NOMO-1 treated with DMSO at 0.1 percent for 48 hours (cell line): ENCODE results near the gene LRMDA.

ENCODE experiments used
- DNase-seq: peaks from one replicate; lab custom pipeline; 2025; ENCODE audit not compliant: unreplicated experiment; lab: John Stamatoyannopoulos, UW

The LRMDA gene

DNA sequence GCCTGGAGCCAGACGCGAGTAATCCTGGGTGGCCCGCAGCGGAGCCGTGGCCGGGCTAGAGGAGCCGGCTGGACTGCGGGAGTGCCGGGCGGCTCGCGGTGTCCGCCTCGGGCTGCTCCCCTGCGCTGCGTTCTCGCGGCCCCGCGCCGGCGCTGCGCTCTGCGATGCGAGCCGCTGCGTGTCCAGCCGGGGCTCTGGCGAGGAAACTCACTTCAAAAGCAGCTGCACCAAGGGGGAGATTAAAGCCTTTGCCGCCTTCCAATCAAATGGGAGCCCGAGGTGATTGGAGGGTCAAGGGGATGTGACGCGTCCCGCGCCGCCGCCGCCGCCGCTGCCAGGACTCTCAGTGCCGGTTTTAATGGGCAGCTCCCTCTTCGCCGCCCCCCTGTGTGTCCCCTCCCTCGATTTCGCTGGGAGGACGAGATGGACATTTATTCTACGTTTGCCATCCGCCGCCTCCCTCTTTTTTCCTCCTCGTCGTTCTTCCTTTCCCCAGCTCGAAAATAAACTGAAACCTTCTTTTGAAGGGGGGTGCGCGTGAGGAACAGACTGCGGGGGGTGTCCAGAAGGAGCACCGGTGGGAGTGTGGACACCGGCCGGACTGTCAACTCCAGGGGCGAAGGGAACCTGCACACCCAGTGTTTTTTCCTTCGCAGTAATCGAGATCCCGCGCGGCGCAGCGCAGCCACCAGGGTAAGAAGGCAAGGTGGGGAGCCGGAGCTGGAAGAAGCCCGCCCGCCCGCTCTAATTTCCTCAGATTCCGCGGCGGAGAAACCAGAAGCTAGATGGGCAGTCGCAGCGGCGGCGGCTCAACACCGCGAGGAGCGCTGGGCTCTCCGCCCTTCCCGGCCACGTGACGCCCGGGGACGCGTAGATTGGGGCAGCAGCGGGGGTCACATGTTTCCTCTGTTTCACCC, 29.6 kb upstream of the LRMDA start, which contains the start of gene ZNF503:
Gene ZNF503, minus strand, starts transcription at position 196 of the 917 bp plus-strand sequence. CDS start 345 bp downstream, outside the sequence.
- peak; percentile 97 for DNase-seq

DNA sequence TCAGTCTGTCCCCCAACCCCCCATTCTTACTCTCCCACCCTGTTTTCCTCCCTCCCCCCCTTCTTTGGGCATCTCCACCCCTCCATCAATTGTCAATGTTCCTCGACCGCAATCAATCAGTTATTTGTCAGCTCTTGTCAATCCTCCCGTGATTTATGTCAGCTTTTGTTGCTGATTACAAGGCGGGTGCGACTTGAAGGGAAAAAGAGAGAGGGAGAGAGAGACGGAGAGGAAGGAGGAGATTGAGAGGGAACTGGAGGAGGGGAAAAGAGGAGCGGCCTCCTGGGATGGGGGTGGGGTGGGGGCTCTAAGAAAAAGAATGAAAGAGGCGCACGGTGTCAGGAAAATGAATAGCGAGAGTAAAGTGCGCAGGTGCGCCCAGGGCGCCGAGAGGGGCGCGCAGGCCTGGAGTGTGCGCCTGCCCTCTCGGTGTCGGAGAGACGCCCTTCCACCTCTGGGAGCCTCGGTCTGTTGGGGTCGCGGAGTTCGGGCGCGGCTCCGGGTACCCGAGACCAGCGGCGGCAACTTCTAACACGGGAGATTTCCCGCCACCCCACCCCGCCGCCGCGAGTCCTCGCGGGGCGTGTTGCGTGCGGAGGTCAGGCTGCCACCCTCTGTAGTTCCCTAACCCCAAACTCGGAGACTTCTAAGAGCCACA, 28.8 kb upstream of the LRMDA start:
- DNase-seq = peak; percentile 53

DNA sequence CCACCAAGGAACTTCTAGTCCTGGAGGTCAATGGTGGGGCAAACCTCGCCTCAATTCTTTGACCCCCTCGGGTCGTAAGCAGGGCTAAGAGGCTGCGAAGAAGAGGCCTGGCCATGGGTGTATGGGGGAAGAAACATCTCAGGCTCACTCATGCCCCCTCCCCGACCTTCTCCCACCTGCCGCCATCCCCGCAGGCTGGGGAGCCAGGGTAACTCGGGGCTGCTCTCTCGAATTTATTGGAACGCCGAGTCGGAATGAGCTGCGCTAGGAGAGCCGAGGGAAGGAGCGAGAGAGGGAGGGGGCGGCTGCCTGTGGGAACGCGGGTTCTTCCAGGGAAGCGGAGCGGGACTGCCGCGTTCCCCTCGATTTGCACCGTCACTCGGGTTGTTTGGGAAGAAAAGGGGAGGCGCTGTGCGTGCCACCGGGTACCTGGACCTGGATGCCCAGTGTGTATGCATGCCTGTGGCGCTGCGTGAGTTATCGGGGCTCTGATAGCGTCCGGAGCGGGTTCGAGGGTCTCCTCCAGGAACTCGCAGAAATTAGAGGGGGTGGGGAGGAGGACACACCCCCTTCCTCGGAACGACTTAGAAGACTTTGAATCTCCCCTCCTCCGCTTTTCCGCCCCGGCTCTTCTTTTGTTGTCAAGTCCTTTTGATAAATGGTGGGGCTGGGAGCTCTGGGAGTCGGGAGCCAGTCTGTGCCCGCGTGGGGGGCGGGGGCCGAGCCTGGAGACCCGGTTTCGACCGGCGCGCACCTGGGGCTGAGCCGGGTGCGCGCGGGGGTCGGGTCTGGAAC, 28.1 kb upstream of the LRMDA start:
- no peak for DNase-seq

DNA sequence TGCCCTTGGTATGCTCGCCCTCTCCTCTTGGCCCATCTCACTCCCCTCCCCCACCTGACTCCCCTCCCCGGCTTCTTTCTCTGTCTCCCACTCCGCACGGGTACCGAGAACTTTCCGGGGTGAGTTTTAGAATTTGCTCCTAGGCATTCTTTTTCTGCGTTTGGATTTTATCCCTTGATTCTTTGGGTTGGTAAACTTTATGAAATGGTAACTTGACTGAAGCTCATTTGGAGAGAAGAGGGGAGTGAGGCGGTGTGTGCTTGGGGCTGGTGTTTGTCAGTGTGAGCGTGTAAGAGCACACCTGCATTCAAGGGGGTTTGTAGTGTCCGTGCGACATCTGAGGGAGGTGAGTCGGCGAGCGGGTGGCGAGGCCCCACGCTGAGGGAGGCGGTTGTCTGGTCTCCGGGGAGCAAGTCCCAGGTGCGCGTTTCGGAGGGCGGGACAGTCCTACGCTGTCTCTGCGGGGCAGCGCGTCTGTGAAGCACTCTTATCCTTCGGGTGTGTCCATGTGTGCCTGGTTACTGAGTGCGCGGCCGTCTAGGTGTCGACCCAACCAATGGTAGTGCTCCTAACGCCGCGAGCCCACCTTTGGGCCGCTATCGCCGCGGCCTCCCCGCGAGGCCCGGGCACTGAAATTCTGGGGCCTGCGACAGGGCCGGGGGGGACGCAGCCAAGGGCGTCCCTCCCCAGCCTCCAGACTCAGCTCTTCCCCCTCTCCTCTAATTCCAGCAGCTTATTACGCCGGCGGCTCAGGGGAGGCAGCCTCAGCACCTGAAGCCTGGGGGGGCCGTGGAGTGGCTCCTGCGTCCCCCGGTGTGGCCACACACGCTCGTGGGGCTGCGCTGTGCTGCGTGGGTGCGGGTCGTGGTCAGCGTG, 27.2 kb upstream of the LRMDA start:
- DNase-seq = no peak

DNA sequence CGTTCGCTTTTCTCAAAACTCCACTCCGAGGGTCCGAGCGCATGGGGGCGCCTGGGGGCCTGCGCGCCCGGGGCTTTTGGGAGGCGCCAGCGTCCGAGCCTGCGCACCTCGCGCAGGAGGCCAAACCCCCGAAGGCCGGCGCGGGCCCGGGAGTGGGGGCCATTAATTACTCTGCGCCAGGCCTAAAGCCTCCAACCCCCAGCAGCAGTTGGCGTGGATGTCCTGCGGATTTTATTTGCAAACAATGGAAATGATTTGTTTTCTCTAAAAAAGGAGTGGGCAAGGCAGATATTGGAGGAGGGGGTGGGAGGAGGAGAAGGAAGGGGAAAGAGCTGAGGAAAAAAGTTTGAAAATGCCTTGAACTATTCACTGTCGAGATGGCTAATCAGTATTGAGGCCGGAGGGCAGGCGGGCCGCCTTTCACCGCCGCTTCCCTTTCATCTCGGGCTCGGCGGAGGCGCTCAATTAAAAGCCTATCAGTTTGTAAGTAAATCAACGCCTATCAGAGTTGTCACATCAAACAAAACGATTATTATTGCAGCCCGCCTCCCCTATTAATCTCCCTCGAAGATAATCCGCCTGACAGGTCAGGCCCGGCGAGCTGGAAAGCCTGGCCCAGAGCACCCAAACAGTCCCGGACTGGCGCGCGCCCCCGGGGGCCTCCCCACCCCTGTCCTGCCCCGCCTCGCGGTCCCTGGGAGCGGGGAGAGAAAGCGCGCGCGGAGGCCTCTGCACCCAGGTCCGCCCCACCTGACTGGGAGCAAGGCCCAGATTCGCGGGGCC, 26.4 kb upstream of the LRMDA start:
- DNase-seq = no peak

DNA sequence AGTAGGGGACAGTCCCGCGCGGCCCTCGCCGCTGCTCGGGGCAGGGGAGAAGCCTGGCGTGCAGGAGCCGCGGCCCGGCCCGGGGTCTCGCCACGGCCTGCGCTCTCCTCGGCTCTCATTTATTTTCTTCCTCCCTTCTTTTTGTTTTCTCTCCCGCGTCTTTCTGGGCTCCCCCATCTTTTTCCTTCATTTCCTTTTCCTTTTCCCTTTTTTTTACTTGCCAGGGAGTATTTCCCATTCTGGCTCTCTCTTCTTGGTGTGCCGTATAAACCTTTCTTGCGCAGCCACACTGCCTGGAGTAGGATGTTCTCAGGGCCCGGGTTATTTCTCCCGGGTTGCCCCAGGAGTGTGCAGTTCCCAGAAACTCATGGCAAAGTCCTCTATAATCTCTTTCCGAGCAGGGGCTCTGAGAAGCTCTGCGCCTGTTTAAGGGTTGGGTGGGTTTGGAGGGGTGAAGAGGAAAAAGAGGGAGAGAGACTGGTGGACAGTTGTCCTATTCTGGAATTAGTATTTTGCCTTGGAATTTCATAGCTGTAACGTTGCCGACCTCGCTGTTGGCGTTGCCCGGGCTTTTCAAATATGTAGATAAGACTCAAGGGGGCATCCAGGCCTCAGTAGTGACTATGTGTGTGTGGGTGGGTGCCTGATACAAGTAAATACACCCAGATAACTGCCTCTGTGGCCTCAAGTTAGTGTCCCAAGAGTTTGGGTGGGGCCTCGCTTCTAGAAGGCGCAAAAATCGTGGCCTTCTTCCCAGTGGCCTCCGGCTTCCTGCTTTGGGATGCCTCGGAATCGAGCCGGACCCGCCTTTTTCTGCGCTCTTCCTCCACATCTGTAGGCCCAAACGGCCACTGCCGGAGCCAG, 25.6 kb upstream of the LRMDA start:
- no peak for DNase-seq

DNA sequence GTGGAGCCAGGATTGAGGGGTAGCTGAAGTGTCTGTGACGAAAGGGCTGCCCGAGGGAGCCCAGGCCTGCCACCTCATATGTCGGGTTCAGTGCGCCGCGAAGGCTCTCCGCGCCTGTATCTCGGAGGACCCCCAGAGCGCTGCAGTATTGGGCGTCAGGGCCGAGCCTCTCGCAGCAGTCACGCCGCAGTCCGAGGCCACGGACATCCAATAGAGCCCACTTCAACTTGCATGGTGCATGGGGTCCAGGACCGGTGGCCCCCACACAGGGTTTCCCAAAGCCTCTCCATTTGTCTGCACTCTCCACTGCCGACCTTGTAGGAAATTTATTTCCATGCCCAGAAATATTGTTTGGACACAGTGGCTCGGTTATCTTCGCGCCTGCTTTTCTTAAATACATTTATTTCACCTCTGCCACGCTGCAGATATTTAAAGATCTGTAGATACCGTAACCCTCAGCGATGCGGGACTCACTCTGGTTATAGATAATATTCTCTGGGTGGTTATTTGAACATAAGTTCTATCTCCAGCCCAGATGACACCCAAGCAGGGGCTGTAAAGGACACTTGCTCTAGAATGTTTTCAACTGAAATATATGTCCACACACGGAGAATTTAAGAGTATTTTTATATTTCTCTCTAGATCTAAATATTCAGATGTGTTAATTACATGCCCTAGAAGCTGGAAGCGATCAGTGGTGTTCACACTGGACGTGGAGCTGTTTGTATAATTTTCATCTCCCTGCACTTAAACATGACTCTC, 24.8 kb upstream of the LRMDA start:
- DNase-seq = no peak

DNA sequence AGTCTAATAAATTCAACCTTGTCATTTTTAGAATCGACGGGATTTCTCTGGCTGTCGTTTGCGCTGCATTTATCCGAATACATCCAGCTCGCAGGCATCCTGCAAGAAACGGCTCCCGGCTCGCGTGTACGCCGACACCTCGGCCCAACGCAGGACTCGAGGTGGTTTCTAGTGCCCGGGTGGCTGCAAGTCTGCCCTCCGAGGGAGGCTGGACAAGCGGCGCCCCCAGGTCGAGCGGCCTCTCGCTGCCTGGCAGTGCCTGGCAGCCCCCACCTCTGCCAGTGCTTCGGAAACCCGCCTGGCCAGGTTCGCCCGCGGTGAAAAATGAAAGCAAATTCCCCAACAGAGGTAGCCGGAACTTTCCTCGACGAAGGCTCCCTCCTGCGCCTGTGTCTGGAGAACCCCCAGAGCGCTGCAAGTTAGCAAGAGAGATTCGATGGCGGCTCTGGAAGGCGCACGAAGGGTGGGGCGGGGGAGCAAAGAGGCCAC, 24.2 kb upstream of the LRMDA start:
- DNase-seq = no peak

DNA sequence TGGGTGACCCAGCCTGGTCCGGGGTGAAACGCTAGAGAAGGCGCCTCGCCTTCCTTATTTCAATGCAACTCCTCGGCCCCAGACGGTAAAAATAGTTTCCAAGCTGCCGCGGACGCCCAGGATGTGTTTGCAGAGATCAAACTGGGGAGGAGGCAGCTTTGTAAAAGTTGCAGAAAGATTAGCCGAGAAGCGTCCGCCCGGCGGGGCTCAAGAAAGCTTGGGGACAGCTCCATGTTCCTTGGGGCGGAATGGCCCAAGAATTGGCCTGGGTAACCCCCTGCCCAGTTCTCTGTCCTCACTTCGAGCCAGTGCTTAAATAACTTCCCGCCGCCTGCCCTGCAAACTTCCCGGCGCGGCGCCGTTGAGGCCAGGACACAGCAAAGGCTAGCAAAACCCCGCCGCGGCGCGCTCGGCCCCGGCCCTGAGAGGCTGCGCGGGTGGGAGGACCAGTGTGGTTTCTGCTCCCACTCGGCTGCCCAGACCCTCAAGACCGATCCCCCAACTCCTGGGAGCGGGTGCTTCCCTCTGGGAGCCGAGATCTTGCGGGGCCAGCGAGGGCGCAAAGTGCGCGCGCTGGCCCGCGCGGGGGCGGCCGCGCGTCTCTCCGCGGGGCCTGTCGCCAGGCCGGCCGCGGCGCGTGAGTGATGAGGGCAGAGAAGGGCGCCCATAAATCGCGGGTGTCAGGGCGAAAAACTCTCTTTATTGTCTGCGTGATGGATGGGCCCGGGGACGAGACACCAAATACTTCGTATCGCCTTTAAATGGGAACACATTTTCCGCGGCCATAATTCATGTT, 23.5 kb upstream of the LRMDA start:
- DNase-seq = peak; percentile 59

DNA sequence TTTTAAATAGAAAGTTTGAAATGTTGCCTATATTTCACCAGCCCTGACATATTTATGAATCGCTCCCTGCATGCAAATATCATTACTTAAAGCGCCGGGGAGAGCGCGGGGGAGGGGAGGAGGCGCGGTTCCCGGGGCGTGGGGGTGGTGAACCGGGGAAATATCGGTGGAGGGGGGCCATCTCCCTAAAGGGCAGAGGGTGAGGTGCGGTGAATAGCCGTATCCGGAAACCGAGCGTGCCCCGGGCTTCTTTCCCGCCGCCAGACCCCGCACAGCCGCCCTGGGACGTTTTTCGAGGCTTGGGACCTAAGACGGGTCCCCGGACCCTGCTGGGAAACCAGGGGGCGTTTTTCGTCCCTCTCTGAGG, 22.9 kb upstream of the LRMDA start:
- DNase-seq = peak; percentile 59

DNA sequence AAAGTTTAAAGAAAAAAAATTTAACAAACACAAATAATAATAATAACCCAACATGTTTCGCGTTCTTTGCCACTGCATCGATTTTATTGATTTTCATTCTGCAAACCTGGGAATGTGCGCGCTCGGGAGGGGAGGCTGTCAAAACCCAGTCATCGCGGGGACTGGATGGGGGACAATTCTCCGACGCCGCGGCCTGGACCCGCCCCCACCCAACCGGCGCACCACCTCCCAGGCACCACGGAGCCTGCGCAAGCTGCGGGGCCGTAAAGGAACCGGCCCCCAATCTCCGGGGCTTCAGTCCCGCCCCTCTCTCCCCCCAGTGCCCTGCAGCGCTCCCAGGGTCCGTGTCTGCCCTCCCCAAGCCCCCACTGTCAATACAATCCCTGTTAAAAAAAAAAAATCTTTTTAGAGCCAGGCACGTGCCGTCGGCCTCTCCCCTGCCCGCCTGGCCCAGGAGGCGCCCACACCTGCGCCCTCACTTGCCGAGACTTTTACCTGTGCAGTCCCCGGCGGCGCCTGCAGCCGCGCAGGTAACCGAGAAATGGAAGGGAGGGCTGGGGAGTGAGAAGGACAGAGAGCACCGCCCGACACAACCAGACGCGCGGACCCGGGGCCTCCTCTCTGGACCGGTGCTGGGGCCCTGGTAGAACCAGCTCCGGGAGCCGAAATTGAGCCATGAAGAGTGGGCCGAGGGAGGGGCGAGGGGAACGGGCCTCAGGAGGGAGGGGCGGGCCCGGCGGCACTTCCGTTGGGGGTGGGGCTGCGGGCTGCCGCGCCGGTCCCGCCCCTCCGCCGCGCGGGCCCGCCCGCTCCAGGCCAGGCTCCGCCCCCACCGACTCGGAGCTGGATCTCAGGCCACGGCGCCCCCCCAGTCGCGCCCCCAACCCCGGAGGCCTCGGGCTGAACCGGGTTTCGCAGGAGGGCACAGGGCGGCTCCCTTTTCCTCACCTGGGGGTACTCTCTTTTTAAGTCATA, 22.2 kb upstream of the LRMDA start:
- peak; percentile 71 for DNase-seq

DNA sequence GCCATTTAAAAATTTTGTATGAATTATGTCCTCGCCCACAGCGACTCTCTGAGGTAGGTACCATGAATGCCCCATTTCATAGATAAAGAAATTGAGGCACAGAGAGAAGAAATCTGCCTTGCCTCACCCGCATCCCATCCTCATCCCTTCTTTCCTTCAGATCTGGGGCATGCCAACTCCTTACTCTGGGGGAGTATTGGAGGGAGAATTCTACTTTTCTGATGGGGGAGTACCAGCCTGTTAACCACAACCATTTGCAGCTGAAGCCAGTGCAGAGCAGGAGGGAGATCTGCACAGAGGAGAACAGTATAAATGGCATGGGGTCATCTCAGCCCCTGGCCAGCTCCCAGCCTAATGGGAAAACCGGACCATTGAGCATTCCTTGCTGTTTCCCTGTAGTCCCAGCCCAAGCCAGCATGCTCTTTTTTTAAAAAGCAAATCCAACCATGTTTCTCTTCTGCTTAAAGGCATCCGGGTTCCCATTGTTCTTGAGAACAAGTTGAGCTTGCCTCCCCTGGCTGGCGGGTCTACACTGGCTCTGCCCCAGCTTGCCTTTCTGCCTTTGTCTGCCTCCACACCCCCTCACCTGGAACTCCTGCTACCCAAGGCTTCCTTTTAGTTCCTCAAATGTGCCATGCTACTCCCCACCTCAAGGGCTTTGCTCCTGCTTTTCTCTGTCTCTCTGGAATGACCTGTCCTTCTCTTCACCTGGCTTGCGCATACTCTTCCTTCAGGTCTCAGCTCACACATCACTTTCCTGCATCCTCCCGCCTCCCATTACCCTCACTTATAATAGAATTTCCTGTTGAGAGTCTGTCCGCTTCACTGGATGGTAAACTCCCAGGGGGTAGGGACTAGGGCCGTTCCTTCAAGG, 21.1 kb upstream of the LRMDA start:
- DNase-seq = no peak

DNA sequence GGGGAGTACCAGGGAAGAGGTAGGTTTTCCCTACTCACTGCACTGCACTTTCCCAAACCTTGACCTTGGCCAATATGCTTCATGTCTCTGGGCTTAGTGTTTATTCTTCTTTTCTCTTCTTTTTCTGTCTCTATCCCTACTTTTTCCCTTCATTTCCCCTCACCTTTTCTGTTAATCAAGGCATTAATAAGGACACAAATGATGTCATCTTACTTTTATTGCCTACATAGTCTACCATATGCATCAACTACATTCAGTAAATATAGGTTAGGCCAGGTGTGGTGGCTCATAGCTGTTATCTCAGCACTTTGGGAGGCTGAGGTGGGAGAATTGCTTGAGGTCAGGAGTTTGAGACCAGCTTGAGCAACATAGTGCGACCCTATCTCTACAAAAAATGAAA, 16.9 kb upstream of the LRMDA start:
- no peak for DNase-seq

DNA sequence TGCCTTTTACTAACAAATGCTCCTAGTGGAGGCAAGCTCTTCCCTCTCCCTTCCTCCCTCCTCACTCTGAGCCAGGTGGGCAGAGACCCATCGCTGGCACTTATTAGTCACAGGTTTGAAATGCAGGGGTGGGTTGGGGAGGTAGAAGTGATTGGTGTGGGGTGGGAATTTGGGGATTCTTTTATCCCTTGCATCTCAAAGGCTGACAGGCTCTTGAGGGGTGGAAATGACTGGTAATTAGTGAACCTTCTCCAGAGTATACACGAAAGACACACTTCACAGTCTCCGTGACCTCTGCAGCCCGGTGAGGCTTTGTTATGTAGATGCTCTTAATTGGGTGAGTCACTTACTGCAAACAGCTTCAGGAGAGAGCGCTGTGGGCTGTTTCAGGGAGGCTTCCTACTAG, 13.9 kb upstream of the LRMDA start:
- DNase-seq = no peak

DNA sequence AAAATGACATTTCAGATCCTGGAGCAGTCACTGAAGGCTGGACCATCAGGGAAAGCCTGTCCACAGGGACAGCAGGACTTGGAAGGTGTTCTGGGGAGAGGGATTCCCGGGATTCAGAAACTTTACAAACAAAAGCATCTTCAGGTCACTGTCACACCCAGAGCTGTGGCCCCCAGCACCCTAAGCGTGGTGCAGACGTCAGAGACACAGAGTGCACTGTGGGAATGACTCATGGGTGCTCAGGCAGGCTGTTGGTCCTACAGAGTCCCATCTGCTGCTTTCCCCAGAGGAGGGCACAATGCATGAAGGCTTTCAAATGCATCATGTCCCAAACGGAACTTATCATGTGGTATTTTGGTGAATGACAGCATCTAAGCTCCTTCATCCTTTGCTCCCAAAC, 13.1 kb upstream of the LRMDA start:
- DNase-seq = no peak
